MM.1S (cell line): ENCODE measurements around the gene SNN.

Experiments
- DNase-seq: peaks from one replicate; pipeline ENCODE4 v3.0.0-alpha.2; 2015
- H2AFZ ChIP-seq: fragments of 300-600 bp; sonication (generic); 2 replicates; pipeline ENCODE4 v1.6.0; 2016; ENCODE audit warnings: antibody characterized with exemption, low read length
- H3F3A ChIP-seq: fragments of 300-600 bp; sonication (generic); 2 replicates; pipeline ENCODE4 v1.6.1; 2016; ENCODE audit warnings: mild to moderate bottlenecking, antibody characterized with exemption, low read length, moderate library complexity, mixed read lengths; ENCODE audit not compliant: insufficient read depth
- H3K27ac ChIP-seq: fragments of 300-600 bp; sonication (generic); 2 replicates; pipeline ENCODE4 v1.5.1; 2016; ENCODE audit warnings: mild to moderate bottlenecking, low read length
- H3K27me3 ChIP-seq: fragments of 300-600 bp; sonication (generic); replicated peaks from 2 replicates; pipeline ENCODE4 v1.6.0; 2016; ENCODE audit warnings: low read length; ENCODE audit not compliant: insufficient read depth
- H3K36me3 ChIP-seq: fragments of 300-600 bp; sonication (generic); replicated peaks from 2 replicates; pipeline ENCODE4 v1.6.1; 2016; ENCODE audit warnings: mild to moderate bottlenecking, low read length, mixed read lengths; ENCODE audit not compliant: insufficient read depth
- H3K4me1 ChIP-seq: fragments of 300-600 bp; sonication (generic); 2 replicates; pipeline ENCODE4 v1.6.1; 2016; ENCODE audit warnings: low read length, mixed read lengths
- H3K4me2 ChIP-seq: fragments of 300-600 bp; sonication (generic); 2 replicates; pipeline ENCODE4 v1.6.0; 2016; ENCODE audit warnings: low read depth, low read length
- H3K4me3 ChIP-seq: fragments of 300-600 bp; sonication (generic); 2 replicates; pipeline ENCODE4 v1.5.1; 2016; ENCODE audit warnings: low read length, mixed read lengths
- H3K79me2 ChIP-seq: fragments of 300-600 bp; sonication (generic); 2 replicates; pipeline ENCODE4 v1.6.1; 2016; ENCODE audit warnings: mixed run types, low read length, mixed read lengths
- H3K9ac ChIP-seq: fragments of 300-600 bp; sonication (generic); 2 replicates; pipeline ENCODE4 v1.6.1; 2016; ENCODE audit warnings: low read length, mixed read lengths
- H3K9me2 ChIP-seq: fragments of 300-600 bp; sonication (generic); replicated peaks from 2 replicates; pipeline ENCODE4 v1.6.1; 2016; ENCODE audit warnings: mild to moderate bottlenecking, low read length, mixed read lengths; ENCODE audit not compliant: insufficient read depth
- H3K9me3 ChIP-seq: fragments of 300-600 bp; sonication (generic); replicated peaks from 2 replicates; pipeline ENCODE4 v1.6.1; 2016; ENCODE audit warnings: mild to moderate bottlenecking, low read length, mixed read lengths; ENCODE audit not compliant: insufficient read depth
- H4K20me1 ChIP-seq: fragments of 300-600 bp; sonication (generic); 2 replicates; pipeline ENCODE4 v1.6.1; 2016; ENCODE audit warnings: mild to moderate bottlenecking, low read length, moderate library complexity, mixed read lengths; ENCODE audit not compliant: insufficient read depth
- EZH2 ChIP-seq: fragments of 300-600 bp; sonication (generic); optimal IDR thresholded peaks from 2 replicates; pipeline ENCODE3; 2017; ENCODE audit warnings: low read depth, mild to moderate bottlenecking, antibody characterized with exemption, low read length, mixed read lengths
- EZH2phosphoT487 ChIP-seq: fragments of 300-600 bp; sonication (generic); IDR thresholded peaks from 2 replicates; pipeline ENCODE4 v1.6.1; 2018; ENCODE audit warnings: antibody characterized with exemption, low read length
- TF ChIP-seq, protein P1 (sequence below): fragments of 300-600 bp; sonication (generic); IDR thresholded peaks from 2 replicates; pipeline ENCODE4 v1.5.1; 2016; ENCODE audit warnings: antibody characterized with exemption, low read length, mixed read lengths

SNN gene

DNA sequence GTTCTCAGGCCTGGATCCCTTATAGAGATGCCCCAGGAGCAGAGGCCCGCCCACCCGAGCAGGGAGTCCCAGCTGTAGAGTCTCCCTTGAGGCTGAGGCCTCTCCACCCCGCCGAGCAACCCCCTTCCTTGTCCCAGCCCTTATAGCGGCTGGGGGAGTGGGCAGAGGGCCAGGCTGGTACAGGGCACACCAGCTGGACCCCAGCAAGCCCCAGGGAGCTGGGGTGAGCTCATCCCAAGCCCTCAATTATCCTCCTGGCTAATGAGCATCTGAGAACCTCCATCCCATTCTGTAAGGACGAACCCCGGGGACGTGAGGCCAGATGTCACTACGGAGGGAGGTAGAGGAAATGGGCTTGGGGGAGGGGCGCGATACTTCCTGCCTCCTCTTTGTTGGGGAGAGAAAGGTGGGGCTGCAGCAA lies 3.2 kb upstream of the SNN start:
- H3K9ac ChIP-seq: no peak overlapping the region

DNA sequence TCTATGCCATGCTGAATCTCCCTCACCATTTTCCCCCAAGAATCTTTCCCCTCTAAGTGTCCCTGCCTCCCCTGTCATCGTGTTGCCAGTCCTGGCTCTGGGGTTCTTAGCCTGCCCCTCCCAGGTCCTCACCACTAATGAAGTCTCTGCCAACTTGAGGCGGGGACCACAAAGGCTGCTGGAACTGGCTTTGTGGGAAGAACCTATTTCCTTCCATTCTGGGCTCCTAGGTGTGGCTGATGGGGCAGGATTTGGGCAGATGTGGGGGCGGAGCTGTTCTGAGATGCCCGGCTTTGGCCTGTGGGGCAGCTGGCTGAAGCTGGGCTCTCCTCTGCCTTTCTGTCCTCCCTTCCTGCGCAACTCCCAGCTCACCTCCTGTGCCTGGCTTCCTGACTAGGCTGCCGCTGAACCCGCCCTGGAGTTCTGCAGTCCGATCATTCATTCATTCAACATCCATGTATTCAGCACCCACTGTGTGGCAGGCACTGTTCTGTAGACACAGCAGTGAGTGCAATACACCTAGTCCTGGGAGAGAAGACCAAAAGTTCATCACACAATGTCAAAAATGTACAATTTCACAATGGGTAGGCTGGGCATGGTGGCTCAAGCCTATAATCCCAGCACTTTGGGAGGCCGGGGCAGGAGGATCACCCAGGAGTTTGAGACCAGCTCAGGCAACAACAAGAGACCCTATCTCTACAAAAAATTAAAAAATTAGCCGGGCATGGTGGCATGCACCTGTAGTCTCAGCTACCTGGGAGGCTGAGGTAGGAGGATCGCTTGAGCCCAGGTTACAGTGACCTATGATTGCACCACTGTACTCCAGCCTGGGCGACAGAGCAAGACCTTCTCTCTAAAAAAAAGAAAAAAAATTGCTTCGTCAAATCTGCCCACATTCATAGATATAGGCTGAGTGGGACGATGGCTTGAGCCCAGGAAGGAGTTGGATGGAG lies 1.9 kb upstream of the SNN start:
- Histone ChIP-seq H3K27ac (no peak overlapping the region), H4K20me1 (no peaks in the 10 kb centered on the region), H2AFZ (no peak overlapping the region), H3K9ac (no peak overlapping the region), H3K4me3 (no peak overlapping the region), H3F3A (peaks cover 2% of the 10 kb centered on the region; the same call in 1 of the 2 replicates), H3K9me3 (no peaks in the 10 kb centered on the region), H3K79me2 (peaks cover 28% of the 10 kb centered on the region), H3K36me3 (no peaks in the 10 kb centered on the region), H3K9me2 (no peaks in the 10 kb centered on the region), H3K27me3 (no peaks in the 10 kb centered on the region), H3K4me2 (no peak overlapping the region), H3K4me1 (peaks cover 22% of the 10 kb centered on the region)
- no peak for DNase-seq
- TF ChIP-seq, protein P1, sequence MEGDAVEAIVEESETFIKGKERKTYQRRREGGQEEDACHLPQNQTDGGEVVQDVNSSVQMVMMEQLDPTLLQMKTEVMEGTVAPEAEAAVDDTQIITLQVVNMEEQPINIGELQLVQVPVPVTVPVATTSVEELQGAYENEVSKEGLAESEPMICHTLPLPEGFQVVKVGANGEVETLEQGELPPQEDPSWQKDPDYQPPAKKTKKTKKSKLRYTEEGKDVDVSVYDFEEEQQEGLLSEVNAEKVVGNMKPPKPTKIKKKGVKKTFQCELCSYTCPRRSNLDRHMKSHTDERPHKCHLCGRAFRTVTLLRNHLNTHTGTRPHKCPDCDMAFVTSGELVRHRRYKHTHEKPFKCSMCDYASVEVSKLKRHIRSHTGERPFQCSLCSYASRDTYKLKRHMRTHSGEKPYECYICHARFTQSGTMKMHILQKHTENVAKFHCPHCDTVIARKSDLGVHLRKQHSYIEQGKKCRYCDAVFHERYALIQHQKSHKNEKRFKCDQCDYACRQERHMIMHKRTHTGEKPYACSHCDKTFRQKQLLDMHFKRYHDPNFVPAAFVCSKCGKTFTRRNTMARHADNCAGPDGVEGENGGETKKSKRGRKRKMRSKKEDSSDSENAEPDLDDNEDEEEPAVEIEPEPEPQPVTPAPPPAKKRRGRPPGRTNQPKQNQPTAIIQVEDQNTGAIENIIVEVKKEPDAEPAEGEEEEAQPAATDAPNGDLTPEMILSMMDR: no peak
- TF ChIP-seq EZH2phosphoT487 (no peak), EZH2 (no peak)

More for the DNA sequence above, 3.2 kb upstream of the SNN start:
- Histone ChIP-seq H3K4me1 (peaks cover 9% of the 10 kb centered on the region; the same call in 1 of the 2 replicates), H3K27me3 (no peaks in the 10 kb centered on the region), H3K4me3 (no peak overlapping the region), H2AFZ (no peak overlapping the region), H3K4me2 (no peak overlapping the region), H3K27ac (no peak overlapping the region), H3K9me2 (no peaks in the 10 kb centered on the region), H4K20me1 (no peaks in the 10 kb centered on the region), H3K9me3 (no peaks in the 10 kb centered on the region), H3K36me3 (no peaks in the 10 kb centered on the region), H3F3A (no peaks in the 10 kb centered on the region; the same call in 1 of the 2 replicates), H3K79me2 (peaks cover 15% of the 10 kb centered on the region)
- no peak for DNase-seq
- TF ChIP-seq EZH2phosphoT487 (no peak), EZH2 (no peak)
- TF ChIP-seq, protein P1: no peak

DNA sequence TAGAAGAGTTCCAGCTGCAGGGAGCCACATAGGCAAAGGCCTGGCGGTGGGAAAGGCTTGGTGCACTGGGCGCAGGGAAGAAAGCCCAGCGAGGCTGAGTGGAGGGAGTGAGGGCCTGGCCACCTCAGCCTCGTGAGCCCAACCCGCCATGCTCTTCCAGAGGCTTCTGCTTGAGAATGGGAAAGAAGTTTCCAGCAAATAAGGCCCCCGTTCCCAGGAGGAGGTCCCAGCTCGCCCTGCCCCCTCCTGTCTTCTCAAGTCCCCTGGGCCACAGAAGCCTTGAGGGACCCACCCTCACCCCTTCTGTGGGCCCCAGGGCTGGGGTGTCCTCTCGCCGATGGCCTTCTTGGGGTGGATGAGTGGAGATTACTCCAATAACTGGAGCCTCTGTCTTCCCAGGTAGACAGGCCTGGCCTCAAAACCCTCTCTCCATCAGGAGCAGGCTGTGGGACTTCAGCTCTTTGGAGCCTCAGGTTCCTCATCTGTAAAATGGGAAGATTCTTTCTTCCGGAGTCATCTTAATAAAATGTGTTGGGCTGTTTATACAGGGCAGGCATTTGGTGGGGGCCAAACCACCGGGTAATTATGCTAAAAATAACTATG lies 933 bp upstream of the SNN start:
- no peaks in the 10 kb centered on the region for H4K20me1 ChIP-seq
- no peaks in the 10 kb centered on the region for H3K36me3 ChIP-seq
- no peaks in the 10 kb centered on the region for H3K9me2 ChIP-seq
- peak overlapping the region; percentile 79; the same call in 1 of the 2 replicates for H3K4me2 ChIP-seq
- TF ChIP-seq EZH2phosphoT487: no peak
- no peak for TF ChIP-seq EZH2
- TF ChIP-seq, protein P1: no peak
- H2AFZ ChIP-seq: no peak overlapping the region; the same call in 1 of the 2 replicates
- H3F3A ChIP-seq: peaks cover 2% of the 10 kb centered on the region; the same call in 1 of the 2 replicates
- no peak overlapping the region for H3K9ac ChIP-seq
- peaks cover 38% of the 10 kb centered on the region for H3K79me2 ChIP-seq
- no peak for DNase-seq
- no peaks in the 10 kb centered on the region for H3K27me3 ChIP-seq
- no peak overlapping the region for H3K27ac ChIP-seq
- H3K4me3 ChIP-seq: no peak overlapping the region
- H3K9me3 ChIP-seq: no peaks in the 10 kb centered on the region
- H3K4me1 ChIP-seq: peaks cover 32% of the 10 kb centered on the region
